Hepatocyte (in vitro differentiated cells): Measurements from ENCODE around the gene ERBB4. TPM values are rescaled to one million over a fixed set of nuclear protein-coding genes. Genes with fewer than 3 reads are reported as not detected.
A peak's percentile ranks its signal among the peaks of the same experiment; 100 is the strongest.

ENCODE experiments used
- DNase-seq: peaks from one replicate; pipeline ENCODE4 v3.0.0-alpha.2; 2016; ENCODE audit warnings: low spot score
- H2AFZ ChIP-seq: fragments of 200-600 bp; sonication (generic); 2 replicates; pipeline ENCODE4 v1.6.0; 2016; ENCODE audit warnings: antibody characterized with exemption, mild to moderate bottlenecking
- H3K27ac ChIP-seq: fragments of 200-600 bp; sonication (generic); 2 replicates; pipeline ENCODE4 v1.5.1; 2016; ENCODE audit warnings: mild to moderate bottlenecking
- H3K27me3 ChIP-seq: fragments of 200-600 bp; sonication (generic); 2 replicates; pipeline ENCODE4 v1.6.1; 2016
- H3K36me3 ChIP-seq: fragments of 200-600 bp; sonication (generic); replicated peaks from 2 replicates; pipeline ENCODE4 v1.5.1; 2016; ENCODE audit warnings: low read depth; ENCODE audit not compliant: insufficient read depth
- H3K4me1 ChIP-seq: fragments of 200-600 bp; sonication (generic); 2 replicates; pipeline ENCODE4 v1.5.1; 2016; ENCODE audit warnings: mild to moderate bottlenecking, moderate library complexity; ENCODE audit not compliant: insufficient read depth
- H3K4me2 ChIP-seq: fragments of 200-600 bp; sonication (generic); 2 replicates; pipeline ENCODE4 v1.6.0; 2016
- H3K4me3 ChIP-seq: fragments of 200-600 bp; sonication (generic); 2 replicates; pipeline ENCODE4 v1.5.1; 2016; ENCODE audit warnings: mild to moderate bottlenecking
- H3K79me2 ChIP-seq: fragments of 200-600 bp; sonication (generic); 2 replicates; pipeline ENCODE4 v1.6.0; 2017; ENCODE audit warnings: mild to moderate bottlenecking
- H3K9me2 ChIP-seq: fragments of 200-600 bp; sonication (generic); replicated peaks from 2 replicates; pipeline ENCODE4 v1.6.0; 2017; ENCODE audit warnings: mild to moderate bottlenecking; ENCODE audit not compliant: insufficient read depth
- H3K9me3 ChIP-seq: fragments of 200-600 bp; sonication (generic); 2 replicates; pipeline ENCODE4 v1.5.1; 2016; ENCODE audit warnings: low read depth, mild to moderate bottlenecking
- H4K20me1 ChIP-seq: fragments of 200-600 bp; sonication (generic); 2 replicates; pipeline ENCODE4 v1.6.0; 2016; ENCODE audit warnings: mild to moderate bottlenecking; ENCODE audit not compliant: insufficient read depth, poor library complexity, severe bottlenecking
- EZH2 ChIP-seq: fragments of 200-600 bp; sonication (generic); IDR thresholded peaks from 2 replicates; pipeline ENCODE4 v1.6.1; 2016; ENCODE audit warnings: antibody characterized with exemption, mild to moderate bottlenecking, borderline replicate concordance
- EZH2phosphoT487 ChIP-seq: fragments of 200-600 bp; sonication (generic); IDR thresholded peaks from one replicate; pipeline ENCODE4 v1.6.1; 2018; ENCODE audit warnings: antibody characterized with exemption, mild to moderate bottlenecking, low read depth, moderate library complexity; ENCODE audit not compliant: unreplicated experiment, severe bottlenecking
- WGBS: methylation state at CpG from one replicate; pipeline ENCODE4 v1.1.6; 2016; ENCODE audit warnings: low lambda C conversion rate; ENCODE audit errors: missing lambda C conversion rate; 5-methylcytosine and 5-hydroxymethylcytosine counted together
- polyA plus RNA-seq: library from polyadenylated mRNA; unstranded; fragments of >200 nt; fragmentation: Nextera tagmentation; extraction: Ambion mirVana; gene quantifications from 2 replicates; pipeline ENCODE4 v1.2.1, GENCODE V29; 2016
- total RNA-seq: library from RNA; depleted of rRNA; stranded (reverse); fragments of >200 nt; gene quantifications from 2 replicates; pipeline ENCODE4 v1.2.3, GENCODE V29; 2014
- TF ChIP-seq, protein P1 (sequence below): fragments of 200-600 bp; sonication (generic); IDR thresholded peaks from 2 replicates; pipeline ENCODE4 v1.5.1; 2016; ENCODE audit warnings: antibody characterized with exemption, mild to moderate bottlenecking; ENCODE audit not compliant: poor library complexity

The ERBB4 gene
- total and polyA plus RNA-seq, 2 experiments from 2014 or later: 3.4 to 3.9 TPM

DNA sequence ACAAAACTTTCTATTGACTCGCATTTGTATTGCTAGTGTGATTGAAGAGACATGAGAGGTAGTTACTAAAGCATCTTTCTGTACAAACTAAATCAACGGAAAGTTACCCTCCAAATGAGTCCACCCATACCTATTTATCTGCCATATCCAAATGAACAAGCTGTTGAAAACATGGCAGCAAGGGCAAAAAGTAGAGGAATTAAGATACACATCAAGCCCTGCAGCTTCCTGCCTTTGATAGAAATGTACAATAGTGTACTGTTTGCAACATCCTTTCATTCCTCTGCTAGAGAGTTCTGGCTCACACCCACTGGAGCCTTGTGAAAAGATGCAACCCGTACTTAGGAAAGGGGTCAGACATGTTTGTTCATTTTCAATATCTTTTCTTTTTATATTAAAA lies 122.5 kb downstream of the ERBB4 start:
- Histone ChIP-seq H3K9me2 (no peaks in the 10 kb centered on the region), H3K79me2 (no peaks in the 10 kb centered on the region), H3K4me3 (no peak overlapping the region), H2AFZ (no peak overlapping the region), H3K4me1 (no peaks in the 10 kb centered on the region), H3K27ac (no peak overlapping the region), H4K20me1 (no peaks in the 10 kb centered on the region), H3K9me3 (no peaks in the 10 kb centered on the region), H3K27me3 (no peaks in the 10 kb centered on the region), H3K4me2 (no peak overlapping the region), H3K36me3 (no peaks in the 10 kb centered on the region)
- no peak for DNase-seq
- TF ChIP-seq, protein P1, sequence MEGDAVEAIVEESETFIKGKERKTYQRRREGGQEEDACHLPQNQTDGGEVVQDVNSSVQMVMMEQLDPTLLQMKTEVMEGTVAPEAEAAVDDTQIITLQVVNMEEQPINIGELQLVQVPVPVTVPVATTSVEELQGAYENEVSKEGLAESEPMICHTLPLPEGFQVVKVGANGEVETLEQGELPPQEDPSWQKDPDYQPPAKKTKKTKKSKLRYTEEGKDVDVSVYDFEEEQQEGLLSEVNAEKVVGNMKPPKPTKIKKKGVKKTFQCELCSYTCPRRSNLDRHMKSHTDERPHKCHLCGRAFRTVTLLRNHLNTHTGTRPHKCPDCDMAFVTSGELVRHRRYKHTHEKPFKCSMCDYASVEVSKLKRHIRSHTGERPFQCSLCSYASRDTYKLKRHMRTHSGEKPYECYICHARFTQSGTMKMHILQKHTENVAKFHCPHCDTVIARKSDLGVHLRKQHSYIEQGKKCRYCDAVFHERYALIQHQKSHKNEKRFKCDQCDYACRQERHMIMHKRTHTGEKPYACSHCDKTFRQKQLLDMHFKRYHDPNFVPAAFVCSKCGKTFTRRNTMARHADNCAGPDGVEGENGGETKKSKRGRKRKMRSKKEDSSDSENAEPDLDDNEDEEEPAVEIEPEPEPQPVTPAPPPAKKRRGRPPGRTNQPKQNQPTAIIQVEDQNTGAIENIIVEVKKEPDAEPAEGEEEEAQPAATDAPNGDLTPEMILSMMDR: no peak
- WGBS: 94% methylated on average over 3 of the region's 3 CpGs

DNA sequence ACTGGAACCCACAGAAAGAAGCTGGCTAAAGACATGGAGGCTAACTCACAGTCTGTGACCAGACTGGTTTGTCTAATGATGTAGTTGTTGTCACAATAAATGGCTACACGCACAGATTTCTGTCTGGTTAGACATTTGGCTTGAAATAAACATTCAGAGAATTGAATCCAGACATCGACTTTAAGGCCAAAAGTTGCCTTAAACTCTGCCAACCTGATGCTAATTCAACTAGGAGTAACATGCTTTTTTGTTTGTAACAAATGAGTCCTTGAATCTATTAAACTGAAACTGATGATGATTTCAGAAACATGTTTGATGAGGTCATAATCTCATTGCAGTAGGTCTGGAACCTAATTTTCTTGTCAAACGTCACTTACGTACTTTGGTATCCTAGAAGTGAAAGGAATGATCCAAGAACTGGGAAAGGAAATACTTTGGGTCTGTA lies 123.8 kb downstream of the ERBB4 start:
- TF ChIP-seq EZH2phosphoT487 (no peak), EZH2 (no peak)
- TF ChIP-seq, protein P1: no peak
- peak; percentile 6 for DNase-seq
- Histone ChIP-seq H3K9me2 (no peaks in the 10 kb centered on the region), H3K4me1 (no peaks in the 10 kb centered on the region), H3K27ac (peak overlapping the region; percentile 13), H2AFZ (no peak overlapping the region), H3K9me3 (no peaks in the 10 kb centered on the region), H3K79me2 (no peaks in the 10 kb centered on the region), H3K4me2 (peak overlapping the region; percentile 9), H3K36me3 (no peaks in the 10 kb centered on the region), H4K20me1 (no peaks in the 10 kb centered on the region), H3K27me3 (no peaks in the 10 kb centered on the region), H3K4me3 (no peak overlapping the region)
- 52% methylated on average over 4 of the region's 4 CpGs for WGBS

DNA sequence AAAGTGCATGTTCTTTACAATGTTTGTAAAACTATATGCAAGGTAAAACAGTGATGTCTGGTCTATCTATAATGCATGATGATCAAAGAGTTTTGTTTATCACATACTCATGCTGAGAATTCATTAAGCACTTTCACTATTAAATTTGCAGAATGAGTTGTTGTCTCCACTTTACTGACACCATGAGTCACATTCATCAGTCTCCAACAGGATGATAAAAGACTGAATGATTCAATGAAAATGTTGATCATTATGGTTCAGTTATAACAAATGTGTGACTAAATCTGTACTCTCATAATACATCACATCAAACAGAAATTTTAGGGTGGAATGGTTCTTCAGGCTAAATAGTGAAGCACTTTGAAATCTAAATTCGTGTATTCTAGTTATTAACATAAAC lies 129.0 kb downstream of the ERBB4 start:
- no peaks in the 10 kb centered on the region for H3K4me1 ChIP-seq
- no peak overlapping the region for H3K4me3 ChIP-seq
- 76% methylated on average over 1 of the region's 1 CpG for WGBS
- no peaks in the 10 kb centered on the region for H3K9me2 ChIP-seq
- H3K79me2 ChIP-seq: no peaks in the 10 kb centered on the region
- no peak for TF ChIP-seq EZH2
- no peak for TF ChIP-seq EZH2phosphoT487
- TF ChIP-seq, protein P1: no peak
- no peaks in the 10 kb centered on the region for H3K36me3 ChIP-seq
- no peak overlapping the region for H3K4me2 ChIP-seq
- no peak for DNase-seq
- H4K20me1 ChIP-seq: no peaks in the 10 kb centered on the region
- H2AFZ ChIP-seq: no peak overlapping the region
- no peaks in the 10 kb centered on the region for H3K27me3 ChIP-seq
- no peak overlapping the region for H3K27ac ChIP-seq
- H3K9me3 ChIP-seq: no peaks in the 10 kb centered on the region

DNA sequence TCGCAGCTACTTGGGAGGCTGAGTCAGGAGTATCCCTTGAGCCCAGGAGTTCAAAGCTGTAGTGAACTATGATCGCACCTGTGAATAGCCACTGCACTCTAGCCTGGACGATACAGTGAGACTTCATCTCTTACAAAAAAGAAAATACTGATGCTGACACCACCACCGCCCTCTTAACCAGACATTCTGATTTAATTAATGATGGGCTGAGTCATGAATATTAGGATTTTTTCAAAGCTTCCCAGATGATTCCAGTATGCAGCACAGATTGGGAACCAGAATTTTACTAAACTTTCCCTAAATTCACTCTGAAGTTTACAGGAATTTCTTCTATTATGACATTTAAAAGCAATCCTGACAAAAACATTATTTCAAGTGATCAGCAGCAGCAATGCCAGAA lies 130.1 kb downstream of the ERBB4 start:
- H3K79me2 ChIP-seq: no peaks in the 10 kb centered on the region
- no peaks in the 10 kb centered on the region for H3K27me3 ChIP-seq
- no peaks in the 10 kb centered on the region for H3K4me1 ChIP-seq
- H3K4me3 ChIP-seq: no peak overlapping the region
- no peak overlapping the region for H3K4me2 ChIP-seq
- H2AFZ ChIP-seq: no peak overlapping the region
- no peak for DNase-seq
- WGBS: 90% methylated on average over 4 of the region's 4 CpGs
- no peaks in the 10 kb centered on the region for H3K9me2 ChIP-seq
- no peaks in the 10 kb centered on the region for H3K36me3 ChIP-seq
- H3K27ac ChIP-seq: no peak overlapping the region
- no peaks in the 10 kb centered on the region for H4K20me1 ChIP-seq
- H3K9me3 ChIP-seq: no peaks in the 10 kb centered on the region
- TF ChIP-seq, protein P1: no peak
- no peak for TF ChIP-seq EZH2phosphoT487
- no peak for TF ChIP-seq EZH2
